ENCODE measurements around the gene HDAC3. TPM values are rescaled to one million over a fixed set of nuclear protein-coding genes. Genes with fewer than 3 reads are reported as not detected.

The HDAC3 gene
- total RNA-seq, 4 donors from 2014 or later: 31.2 to 55.6 (median 47.9) TPM

- DNase-seq: peak in 1 of 3 donors; percentile 34
These were observed 36.5 kb upstream of the HDAC3 start for GRCh38 chr5:141672841-141673813.

GRCh38 chr5:141672071-141672840, 35.6 kb upstream of the HDAC3 start:
- Histone ChIP-seq H3K4me1 (no peaks in the 10 kb centered on the region), H3K4me3 (no peak overlapping the region), H3K36me3 (no peaks in the 10 kb centered on the region), H3K27ac (no peak overlapping the region), H3K9me3 (no peaks in the 10 kb centered on the region), H3K27me3 (no peaks in the 10 kb centered on the region)
- no peak for TF ChIP-seq POLR2A (IDR thresholded peaks at IDR 0.05)
- TF ChIP-seq CTCF (IDR thresholded peaks at IDR 0.05): no peak
- DNase-seq: no peak

More at GRCh38 chr5:141672841-141673813, 36.5 kb upstream of the HDAC3 start:
- no peaks in the 10 kb centered on the region for H3K4me1 ChIP-seq
- no peak overlapping the region for H3K4me3 ChIP-seq
- no peak for TF ChIP-seq CTCF (IDR thresholded peaks at IDR 0.05)
- H3K9me3 ChIP-seq: no peaks in the 10 kb centered on the region
- H3K27ac ChIP-seq: no peak overlapping the region
- no peaks in the 10 kb centered on the region for H3K27me3 ChIP-seq
- no peaks in the 10 kb centered on the region for H3K36me3 ChIP-seq

- DNase-seq: no peak
- no peak overlapping the region for H3K27ac ChIP-seq
- H3K9me3 ChIP-seq: no peaks in the 10 kb centered on the region
- H3K4me3 ChIP-seq: no peak overlapping the region
- H3K27me3 ChIP-seq: no peaks in the 10 kb centered on the region
- no peak for TF ChIP-seq CTCF (IDR thresholded peaks at IDR 0.05)
- no peak for TF ChIP-seq POLR2A (IDR thresholded peaks at IDR 0.05)
- H3K36me3 ChIP-seq: no peaks in the 10 kb centered on the region
- no peaks in the 10 kb centered on the region for H3K4me1 ChIP-seq
These were observed 32.9 kb upstream of the HDAC3 start for GRCh38 chr5:141669520-141669919.

- TF ChIP-seq CTCF (IDR thresholded peaks at IDR 0.05) (no peak), POLR2A (IDR thresholded peaks at IDR 0.05) (no peak)
- H3K36me3 ChIP-seq: no peaks in the 10 kb centered on the region
These were observed 32.1 kb upstream of the HDAC3 start for GRCh38 chr5:141668601-141669265.

More at GRCh38 chr5:141668601-141669265, 32.1 kb upstream of the HDAC3 start:
- no peak overlapping the region for H3K27ac ChIP-seq
- H3K27me3 ChIP-seq: no peaks in the 10 kb centered on the region
- no peak for DNase-seq
- no peak overlapping the region for H3K4me3 ChIP-seq
- no peaks in the 10 kb centered on the region for H3K4me1 ChIP-seq
- H3K9me3 ChIP-seq: no peaks in the 10 kb centered on the region
